Esophagus squamous epithelium (tissue), 5 donors: ENCODE data around the gene CARMIL1. TPM values are rescaled to one million over a fixed set of nuclear protein-coding genes. Genes with fewer than 3 reads are reported as not detected.

ENCODE experiments used
- DNase-seq: peaks from one replicate; lab custom pipeline; 2025; lab: John Stamatoyannopoulos, UW
- H3K27ac ChIP-seq, 4 donors: fragments of 200-600 bp; sonication (generic); one replicate each; pipeline ENCODE4 v1.5.1; 2016 to 2019; ENCODE audit warnings: mild to moderate bottlenecking in 1 of 4
- H3K27me3 ChIP-seq, 4 donors: fragments of 200-600 bp; sonication (generic); 1 replicate in 3 of 4; 2 replicates in 1 of 4; pipeline versions ENCODE4 v1.5.1 to v1.6.0; 2017 to 2021; ENCODE audit warnings: antibody characterized with exemption in 1 of 4
- H3K36me3 ChIP-seq, 3 donors: fragments of 200-600 bp; sonication (generic); one replicate each; pipeline ENCODE4 v1.5.1; 2016 to 2019
- H3K4me1 ChIP-seq, 3 donors: fragments of 200-600 bp; sonication (generic); one replicate each; pipeline ENCODE4 v1.5.1; 2017 to 2019
- H3K4me3 ChIP-seq, 4 donors: fragments of 200-600 bp; sonication (generic); 1 replicate in 3 of 4; 2 replicates in 1 of 4; pipeline ENCODE4 v1.5.1; 2016 to 2019; ENCODE audit warnings: mild to moderate bottlenecking in 2 of 4, moderate library complexity in 1 of 4
- H3K9me3 ChIP-seq, 3 donors: fragments of 200-600 bp; sonication (generic); one replicate each; pipeline ENCODE4 v1.5.1; 2016 to 2019
- CTCF ChIP-seq, 6 experiments: fragments of 450-650 bp in 4 of 6; fragments of 200-600 bp in 2 of 6; sonication (generic) in 2 of 6; IDR thresholded peaks; one replicate each; pipeline ENCODE4 v1.5.1; 2016 to 2019; ENCODE audit warnings: antibody characterized with exemption in 6 of 6, mild to moderate bottlenecking in 4 of 6, moderate library complexity in 4 of 6
- POLR2A ChIP-seq, 4 donors: fragments of 450-650 bp; IDR thresholded peaks; one replicate each; pipeline ENCODE4 v1.6.1; 2017; ENCODE audit warnings: antibody characterized with exemption in 4 of 4, mild to moderate bottlenecking in 4 of 4, moderate library complexity in 3 of 4
- WGBS, 2 donors: methylation state at CpG; one replicate each; pipeline ENCODE4 v1.1.5; 2018; 5-methylcytosine and 5-hydroxymethylcytosine counted together
- intact Hi-C: fragments of 100-400 bp; cut with DNase I; formaldehyde crosslinking; loops from one replicate; pipeline ENCODE4 v1.15.0; 2022
- total RNA-seq, 4 donors: library from RNA; depleted of rRNA; stranded (reverse); fragments of >200 nt; gene quantifications; one replicate each; pipeline ENCODE4 v1.1.0, GENCODE V29; 2016
- donor health status: DM: yes; HTN: yes; CAD: no.

Gene CARMIL1
- total RNA-seq, 4 donors from 2014 or later: 7.2 to 19.7 (median 18.3) TPM

DNA sequence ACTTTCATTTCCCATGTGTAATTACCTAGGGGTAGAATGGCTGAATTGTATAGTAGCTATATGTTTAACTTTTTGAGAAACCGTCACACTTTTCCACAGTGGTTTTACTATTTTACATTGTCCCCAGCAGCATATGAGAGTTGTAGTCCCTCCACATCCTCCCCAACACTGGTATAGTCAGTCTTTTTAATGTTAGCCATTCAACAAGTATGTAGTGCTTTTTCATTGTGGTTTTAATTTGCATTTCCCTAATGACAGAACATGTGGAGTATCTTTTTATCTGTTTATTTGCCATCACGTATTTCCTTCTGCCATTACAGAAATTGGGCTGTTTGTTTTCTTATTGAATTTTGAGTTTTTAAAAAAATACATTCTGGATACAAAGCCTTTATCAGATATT lies 148.4 kb downstream of the CARMIL1 start:
- Histone ChIP-seq H3K9me3 (no peaks in the 10 kb centered on the region), H3K27ac (no peak overlapping the region), H3K4me1 (no peaks in the 10 kb centered on the region), H3K4me3 (no peak overlapping the region), H3K27me3 (no peaks in the 10 kb centered on the region), H3K36me3 (no peaks in the 10 kb centered on the region)
- DNase-seq: no peak
- no peak for TF ChIP-seq CTCF (IDR thresholded peaks at IDR 0.05)
- TF ChIP-seq POLR2A (IDR thresholded peaks at IDR 0.05): no peak
- intact Hi-C loops: no loop called here
- 60 to 74% methylated on average over 2 of the region's 2 CpGs for WGBS, 2 donors

- Histone ChIP-seq H3K36me3 (no peaks in the 10 kb centered on the region), H3K9me3 (no peaks in the 10 kb centered on the region), H3K27me3 (no peaks in the 10 kb centered on the region), H3K4me3 (no peak overlapping the region), H3K27ac (no peak overlapping the region), H3K4me1 (no peaks in the 10 kb centered on the region)
- no peak for TF ChIP-seq POLR2A (IDR thresholded peaks at IDR 0.05)
- TF ChIP-seq CTCF (IDR thresholded peaks at IDR 0.05): no peak
- intact Hi-C loops: no loop called here
- 86 to 100% methylated on average over 1 of the region's 1 CpG for WGBS, 2 donors
- DNase-seq: no peak
Observed at GRCh38 chr6:25428758-25429317, 149.7 kb downstream of the CARMIL1 start.

- intact Hi-C loops: no loop called here
- no peak for TF ChIP-seq POLR2A (IDR thresholded peaks at IDR 0.05)
- TF ChIP-seq CTCF (IDR thresholded peaks at IDR 0.05): no peak
- Histone ChIP-seq H3K27me3 (no peaks in the 10 kb centered on the region), H3K4me3 (no peak overlapping the region), H3K36me3 (no peaks in the 10 kb centered on the region), H3K4me1 (no peaks in the 10 kb centered on the region), H3K9me3 (no peaks in the 10 kb centered on the region), H3K27ac (no peak overlapping the region)
- 60 to 77% methylated on average over 7 of the region's 7 CpGs for WGBS, 2 donors
- DNase-seq: no peak
Observed at GRCh38 chr6:25431306-25431974, 152.3 kb downstream of the CARMIL1 start.

DNA sequence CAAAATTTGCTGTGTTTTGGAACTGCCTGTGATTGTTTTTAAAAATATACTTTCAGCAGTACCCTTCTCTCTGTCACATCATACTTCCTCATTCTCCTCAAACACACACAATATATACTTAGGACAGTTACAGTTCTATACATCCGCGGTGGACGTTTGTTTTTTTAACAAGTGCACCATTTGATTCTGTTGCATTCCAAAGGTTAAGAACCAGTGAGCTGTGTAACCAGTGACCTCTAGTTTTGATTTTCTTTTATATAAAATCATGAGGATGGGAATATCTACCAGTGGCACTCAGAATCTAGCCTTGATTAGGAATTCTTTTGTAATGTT lies 152.8 kb downstream of the CARMIL1 start:
- H3K27ac ChIP-seq: no peak overlapping the region
- no peaks in the 10 kb centered on the region for H3K27me3 ChIP-seq
- intact Hi-C loops: no loop called here
- no peaks in the 10 kb centered on the region for H3K36me3 ChIP-seq
- no peak overlapping the region for H3K4me3 ChIP-seq
- no peaks in the 10 kb centered on the region for H3K4me1 ChIP-seq
- 79 to 80% methylated on average over 3 of the region's 3 CpGs for WGBS, 2 donors
- no peaks in the 10 kb centered on the region for H3K9me3 ChIP-seq
- no peak for DNase-seq
- TF ChIP-seq CTCF (IDR thresholded peaks at IDR 0.05) (no peak), POLR2A (IDR thresholded peaks at IDR 0.05) (no peak)

GRCh38 chr6:25434921-25435320 lies 155.7 kb downstream of the CARMIL1 start:
- H3K27me3 ChIP-seq: no peaks in the 10 kb centered on the region
- WGBS, 2 donors: 74 to 77% methylated on average over 3 of the region's 3 CpGs
- H3K27ac ChIP-seq: no peak overlapping the region
- DNase-seq: no peak
- no peaks in the 10 kb centered on the region for H3K9me3 ChIP-seq
- intact Hi-C loops: no loop called here
- H3K36me3 ChIP-seq: peaks cover 0 to 10% (median 0%) of the 10 kb centered on the region in 3 donors
- TF ChIP-seq CTCF (IDR thresholded peaks at IDR 0.05) (no peak), POLR2A (IDR thresholded peaks at IDR 0.05) (no peak)
- no peak overlapping the region for H3K4me3 ChIP-seq
- no peaks in the 10 kb centered on the region for H3K4me1 ChIP-seq
